AG09319 (cell line): ENCODE measurements around the gene HPCAL1.

Experiments used
- DNase-seq: peaks from one replicate; pipeline ENCODE4 v3.0.0-alpha.2; 2010; ENCODE audit warnings: low read depth; ENCODE audit errors: extremely low read depth
- TF ChIP-seq, protein P1 (sequence below): IDR thresholded peaks from 2 replicates; pipeline ENCODE4 v1.5.1; 2011; ENCODE audit warnings: low read depth, mild to moderate bottlenecking, inconsistent platforms, low read length, moderate library complexity

Gene HPCAL1

DNA sequence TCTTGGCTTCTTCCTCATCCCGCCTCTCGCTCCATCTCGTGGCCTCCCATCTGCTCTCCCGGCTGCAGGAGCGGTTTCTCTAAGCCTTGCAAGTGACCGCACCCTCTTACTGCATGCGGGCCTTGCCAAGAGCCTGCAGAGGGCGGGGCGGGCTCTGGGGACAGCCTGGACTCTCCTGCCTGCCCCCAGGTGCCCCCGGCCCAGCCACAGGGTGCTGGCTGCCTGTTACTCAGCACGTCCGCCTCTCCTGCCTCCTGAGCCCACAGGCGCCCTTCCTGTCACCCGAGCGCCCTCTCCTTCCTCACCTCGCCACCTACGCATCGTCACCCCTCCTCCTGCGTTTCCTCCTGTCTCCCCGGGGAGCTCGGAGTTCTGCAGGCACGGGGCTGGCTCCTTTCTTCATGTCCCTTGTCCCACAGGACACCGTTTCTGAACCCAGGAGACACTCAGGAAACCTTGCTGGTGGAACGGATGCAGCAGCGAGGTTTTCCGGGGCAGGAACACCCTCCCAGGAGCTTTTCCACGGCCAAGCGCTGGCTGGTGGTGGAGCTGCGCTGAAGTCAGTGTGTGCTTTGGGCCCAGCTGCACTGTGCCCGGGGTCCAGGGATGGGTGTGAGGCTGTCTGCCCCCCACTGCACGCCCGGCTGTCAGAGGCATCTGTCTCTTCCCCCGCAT is 28.5 kb downstream of the HPCAL1 start:
- DNase-seq: no peak
- TF ChIP-seq, protein P1, sequence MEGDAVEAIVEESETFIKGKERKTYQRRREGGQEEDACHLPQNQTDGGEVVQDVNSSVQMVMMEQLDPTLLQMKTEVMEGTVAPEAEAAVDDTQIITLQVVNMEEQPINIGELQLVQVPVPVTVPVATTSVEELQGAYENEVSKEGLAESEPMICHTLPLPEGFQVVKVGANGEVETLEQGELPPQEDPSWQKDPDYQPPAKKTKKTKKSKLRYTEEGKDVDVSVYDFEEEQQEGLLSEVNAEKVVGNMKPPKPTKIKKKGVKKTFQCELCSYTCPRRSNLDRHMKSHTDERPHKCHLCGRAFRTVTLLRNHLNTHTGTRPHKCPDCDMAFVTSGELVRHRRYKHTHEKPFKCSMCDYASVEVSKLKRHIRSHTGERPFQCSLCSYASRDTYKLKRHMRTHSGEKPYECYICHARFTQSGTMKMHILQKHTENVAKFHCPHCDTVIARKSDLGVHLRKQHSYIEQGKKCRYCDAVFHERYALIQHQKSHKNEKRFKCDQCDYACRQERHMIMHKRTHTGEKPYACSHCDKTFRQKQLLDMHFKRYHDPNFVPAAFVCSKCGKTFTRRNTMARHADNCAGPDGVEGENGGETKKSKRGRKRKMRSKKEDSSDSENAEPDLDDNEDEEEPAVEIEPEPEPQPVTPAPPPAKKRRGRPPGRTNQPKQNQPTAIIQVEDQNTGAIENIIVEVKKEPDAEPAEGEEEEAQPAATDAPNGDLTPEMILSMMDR: no peak

- TF ChIP-seq, protein P1: no peak
- no peak for DNase-seq
Measured at GRCh38 chr2:10331702-10332401, 29.1 kb downstream of the HPCAL1 start.

DNA sequence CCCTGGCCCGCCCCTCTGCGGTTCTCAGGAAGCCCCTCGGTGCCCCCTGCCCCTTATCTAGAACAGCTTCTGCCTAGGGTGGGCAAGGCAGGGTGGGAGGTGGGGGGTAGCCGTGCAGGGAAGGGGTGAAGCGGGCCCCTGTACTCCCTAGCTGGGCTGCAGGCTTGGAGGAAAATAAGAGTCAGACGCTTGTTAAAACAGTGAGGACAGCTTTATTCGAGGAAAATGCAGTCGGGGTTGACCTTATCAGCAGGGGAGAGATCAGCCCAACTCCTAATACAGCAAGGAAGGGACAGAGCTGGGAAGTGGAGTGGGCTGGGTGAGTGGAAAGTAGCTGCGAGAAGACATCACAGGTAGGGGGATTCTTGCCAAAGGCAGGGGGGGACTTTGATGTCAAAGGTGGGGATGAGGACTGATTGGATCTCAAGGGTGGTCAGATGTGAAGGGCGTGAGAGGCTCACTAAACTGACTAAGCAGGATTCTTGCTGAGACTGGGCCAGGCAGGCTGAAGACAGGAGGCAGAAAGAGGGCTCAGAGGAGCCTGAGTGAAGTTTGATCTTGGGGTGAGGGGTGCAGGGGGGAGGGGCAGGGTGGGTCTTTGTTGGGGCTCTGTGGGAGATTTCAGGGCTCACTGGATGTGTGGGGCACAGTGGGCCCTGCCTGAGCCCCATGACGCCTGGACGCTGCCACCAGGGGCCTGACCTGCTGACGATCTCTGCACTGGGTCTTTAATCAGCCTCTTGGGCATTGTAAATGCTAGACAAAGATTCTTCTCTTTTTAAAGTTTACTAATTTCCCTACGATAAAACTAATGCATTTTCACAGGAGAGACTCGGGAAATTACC is 29.9 kb downstream of the HPCAL1 start:
- TF ChIP-seq, protein P1: no peak
- no peak for DNase-seq

- TF ChIP-seq, protein P1: no peak
- no peak for DNase-seq
Measured at GRCh38 chr2:10333247-10333613, 30.5 kb downstream of the HPCAL1 start.

DNA sequence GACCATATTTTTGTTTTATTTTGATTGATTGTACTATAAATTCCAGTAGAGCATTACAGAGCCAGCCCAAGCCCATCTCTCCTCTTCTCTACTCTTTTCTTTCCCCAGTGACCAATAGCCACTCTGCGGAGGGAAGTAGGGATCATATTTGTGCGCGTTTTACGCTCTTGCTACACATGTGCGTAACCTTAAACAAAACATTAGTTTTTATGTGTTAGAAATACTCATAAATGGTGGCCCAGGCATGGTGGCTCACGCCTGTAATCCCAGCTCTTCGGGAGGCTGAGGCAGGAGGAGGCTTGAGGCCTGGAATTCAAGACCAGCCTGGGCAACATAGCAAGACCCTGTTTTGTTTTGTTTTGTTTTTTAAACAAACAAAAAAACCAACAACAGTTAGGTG is 31.3 kb downstream of the HPCAL1 start:
- DNase-seq: no peak
- TF ChIP-seq, protein P1: no peak

- no peak for DNase-seq
- TF ChIP-seq, protein P1: no peak
Measured at GRCh38 chr2:10335046-10335840, 32.5 kb downstream of the HPCAL1 start.
